Pancreas (tissue), 8 donors: ENCODE measurements around the gene TRPV5. TPM values are rescaled to one million over a fixed set of nuclear protein-coding genes. Genes with fewer than 3 reads are reported as not detected.

ENCODE experiments used
- polyA plus RNA-seq, 2 donors: library from polyadenylated mRNA; stranded (reverse); fragments of 200-250 nt; gene quantifications; one replicate each; pipeline ENCODE4 v1.2.3, GENCODE V29; 2013
- total RNA-seq, 6 donors: library from RNA; stranded (reverse); fragmentation: NEBNext Ultra II Directional in 4 of 6; extraction: Animal tissue kit (Norgen Biotek cat#: 25700) in 4 of 6; gene quantifications; one replicate each; pipeline versions ENCODE4 v1.2.1 to v1.2.4, GENCODE V29; 2021 to 2023
- donor health status: healthy with polysubstance abuse.
- donor health status: DM: no; HTN: no; CAD: no; lungs with moderate emphysema.
- donor health status: DM: no; HTN: no; CAD: no.
- donor health status: Bipolar disorder and iron deficiency.
- donor health status: DM: yes; HTN: yes; CAD: no.
- donor health status: DM: no; HTN: no; CAD: no.
- donor health status: DM: no; HTN: no; CAD: no.
- donor health status: DM: yes; HTN: yes; CAD: no.

The TRPV5 gene
- total and polyA plus RNA-seq, 8 donors, result 0.06 to 0.08 TPM; not detected in 6

Other genes with a start within 250 kb of the TRPV5 start
- over 10,000 TPM; 23,499 to 66,172 (median 43,326) TPM for gene PRSS1, start 184.3 kb downstream of the TRPV5 start, total RNA-seq
- gene PRSS1, start 184.3 kb downstream of the TRPV5 start, polyA plus RNA-seq, result over 10,000 TPM; 22,582 to 45,101 TPM
- gene PRSS2, start 162.8 kb downstream of the TRPV5 start, total RNA-seq, result over 10,000 TPM; 42,431 to 136,252 (median 67,286) TPM
- over 10,000 TPM; 25,162 to 43,147 TPM for gene PRSS2, start 162.8 kb downstream of the TRPV5 start, polyA plus RNA-seq
- 10 to 100 TPM; 23.8 to 34.7 (median 27.0) TPM for gene EPHB6, start 78.7 kb downstream of the TRPV5 start, total RNA-seq
- gene EPHB6, start 78.7 kb downstream of the TRPV5 start, polyA plus RNA-seq, result 100 to 1,000 TPM; 117 to 165 TPM
- 10 to 100 TPM; 36.1 to 67.4 (median 47.5) TPM for gene TRPV6, start 48.0 kb downstream of the TRPV5 start, total RNA-seq
- gene TRPV6, start 48.0 kb downstream of the TRPV5 start, polyA plus RNA-seq, result 100 to 1,000 TPM; 239 to 308 TPM
- not detected for gene LLCFC1, start 5.7 kb upstream of the TRPV5 start, total RNA-seq
- gene LLCFC1, start 5.7 kb upstream of the TRPV5 start, polyA plus RNA-seq, result not detected
- gene KEL, start 28.6 kb upstream of the TRPV5 start, total RNA-seq, result 1 to 10 TPM in 1 of 6 donors, under 1 TPM in 2, not detected in 3; 0.28 to 3.1 (median 0.64) TPM
- under 1 TPM; 0.23 to 0.31 TPM for gene KEL, start 28.6 kb upstream of the TRPV5 start, polyA plus RNA-seq
- not detected for gene OR9A2, start 93.4 kb upstream of the TRPV5 start, total RNA-seq
- not detected for gene OR9A2, start 93.4 kb upstream of the TRPV5 start, polyA plus RNA-seq
- not detected for gene OR6V1, start 118.6 kb upstream of the TRPV5 start, total RNA-seq
- not detected for gene OR6V1, start 118.6 kb upstream of the TRPV5 start, polyA plus RNA-seq
- gene PIP, start 198.3 kb upstream of the TRPV5 start, total RNA-seq, result not detected
- gene PIP, start 198.3 kb upstream of the TRPV5 start, polyA plus RNA-seq, result not detected
- not detected for gene TAS2R39, start 249.7 kb upstream of the TRPV5 start, total RNA-seq
- not detected for gene TAS2R39, start 249.7 kb upstream of the TRPV5 start, polyA plus RNA-seq